COLO668 (cell line): Measurements from ENCODE around the gene CXorf38.
A peak's percentile ranks its signal among the peaks of the same experiment; 100 is the strongest.
"Not testable (repeated sequence)": the region's sequence is repeated elsewhere in the genome, so short reads cannot be mapped to it uniquely, and the experiment has no call there.

Source experiments
- DNase-seq: peaks from one replicate; lab custom pipeline; 2025; ENCODE audit not compliant: unreplicated experiment; lab: John Stamatoyannopoulos, UW

The CXorf38 gene

GRCh38 chrX:40632199-40632598, 15.2 kb downstream of the CXorf38 start:
- DNase-seq: no peak

- DNase-seq: no peak
These were observed 18.9 kb downstream of the CXorf38 start for GRCh38 chrX:40628506-40628905.

GRCh38 chrX:40625294-40625693, 22.1 kb downstream of the CXorf38 start:
- DNase-seq: no peak

- no peak for DNase-seq
These were observed 23.7 kb downstream of the CXorf38 start for GRCh38 chrX:40623665-40624064.

- DNase-seq: no peak
These were observed 24.2 kb downstream of the CXorf38 start, which contains the start of gene MPC1L for GRCh38 chrX:40623139-40623536. Gene MPC1L, plus strand, starts transcription at chrX:40623428. Its CDS starts 138 bp downstream, at chrX:40623566.

GRCh38 chrX:40622479-40623138, 24.8 kb downstream of the CXorf38 start:
- no peak for DNase-seq

GRCh38 chrX:40617566-40617965, 29.8 kb downstream of the CXorf38 start:
- DNase-seq: no peak

GRCh38 chrX:40615976-40616375, 31.4 kb downstream of the CXorf38 start:
- no peak for DNase-seq

GRCh38 chrX:40612511-40612910, 34.9 kb downstream of the CXorf38 start:
- no peak for DNase-seq

GRCh38 chrX:40607381-40607780, 40.0 kb downstream of the CXorf38 start:
- DNase-seq: no peak

- DNase-seq: no peak
These were observed 43.9 kb downstream of the CXorf38 start for GRCh38 chrX:40603446-40603845.

- DNase-seq: not testable (repeated sequence)
These were observed 57.6 kb downstream of the CXorf38 start for GRCh38 chrX:40589616-40590321.

GRCh38 chrX:40587623-40588022, 59.7 kb downstream of the CXorf38 start:
- not testable (repeated sequence) for DNase-seq

- DNase-seq: no peak
These were observed 64.5 kb downstream of the CXorf38 start for GRCh38 chrX:40582811-40583210.

- not testable (repeated sequence) for DNase-seq
These were observed 65.2 kb downstream of the CXorf38 start for GRCh38 chrX:40582178-40582577.

- DNase-seq: no peak
These were observed 65.9 kb downstream of the CXorf38 start for GRCh38 chrX:40581336-40581920.

GRCh38 chrX:40580537-40581335, 66.6 kb downstream of the CXorf38 start, which contains the start of gene ATP6AP2:
Gene ATP6AP2, plus strand, starts transcription at chrX:40580970. Its CDS starts 96 bp downstream, at chrX:40581066.
- DNase-seq: peak; percentile 93

- DNase-seq: no peak
These were observed 67.3 kb downstream of the CXorf38 start for GRCh38 chrX:40579900-40580536.

- no peak for DNase-seq
These were observed 68.2 kb downstream of the CXorf38 start for GRCh38 chrX:40579141-40579540.

GRCh38 chrX:40578039-40578695, 69.2 kb downstream of the CXorf38 start:
- no peak for DNase-seq
